SHP77 treated with DMSO at 0.1 percent for 48 hours (cell line): ENCODE measurements around the gene OST4.

ENCODE experiments used
- DNase-seq: peaks from one replicate; lab custom pipeline; 2025; lab: John Stamatoyannopoulos, UW

The OST4 gene

DNA sequence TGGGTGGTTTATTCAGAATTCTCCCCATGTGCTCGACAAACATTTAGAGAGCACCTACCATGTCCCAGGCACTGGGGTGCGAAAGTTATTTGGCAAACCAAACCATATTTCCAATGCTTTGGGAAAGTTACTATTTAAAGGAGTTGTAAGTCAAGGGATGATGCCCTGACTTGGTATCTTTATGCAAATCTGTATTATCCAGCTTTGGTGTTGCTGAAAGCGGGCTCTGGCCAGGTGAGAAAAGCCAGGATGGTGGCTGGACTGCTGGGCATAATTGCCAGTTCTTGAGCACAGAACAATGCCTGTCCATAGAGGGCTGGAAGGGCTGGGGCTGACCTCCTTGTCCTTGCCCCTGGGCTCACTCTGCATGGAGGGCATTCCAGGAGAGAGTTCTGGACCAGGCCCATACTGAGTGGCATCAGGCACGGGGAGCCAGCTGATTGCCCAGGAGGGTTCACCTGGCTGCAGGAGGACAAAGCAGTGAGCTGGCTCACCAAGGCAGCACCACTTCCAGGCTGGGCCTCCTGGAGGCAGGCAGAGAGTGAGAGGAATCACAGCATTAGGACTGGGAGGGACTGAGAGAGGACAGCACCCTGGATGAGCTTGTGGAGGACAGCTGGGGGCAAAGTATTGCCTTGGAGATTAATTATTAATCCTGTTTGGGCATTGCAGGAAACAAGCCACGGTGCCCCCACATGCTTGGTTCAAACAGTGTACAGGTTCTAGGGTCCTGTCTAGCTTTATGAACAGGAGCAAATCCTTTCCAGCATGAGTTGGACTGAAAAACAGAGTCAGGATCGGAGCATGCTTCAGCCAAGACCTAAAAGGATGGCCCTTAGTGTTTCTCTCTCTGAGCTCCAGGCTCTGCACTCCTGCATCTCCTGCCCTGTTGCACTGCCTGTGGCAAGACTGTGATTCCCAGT is 22.2 kb upstream of the OST4 start:
- DNase-seq, result no peak

- no peak for DNase-seq
Observed at GRCh38 chr2:27092696-27093429, 21.4 kb upstream of the OST4 start.

DNA sequence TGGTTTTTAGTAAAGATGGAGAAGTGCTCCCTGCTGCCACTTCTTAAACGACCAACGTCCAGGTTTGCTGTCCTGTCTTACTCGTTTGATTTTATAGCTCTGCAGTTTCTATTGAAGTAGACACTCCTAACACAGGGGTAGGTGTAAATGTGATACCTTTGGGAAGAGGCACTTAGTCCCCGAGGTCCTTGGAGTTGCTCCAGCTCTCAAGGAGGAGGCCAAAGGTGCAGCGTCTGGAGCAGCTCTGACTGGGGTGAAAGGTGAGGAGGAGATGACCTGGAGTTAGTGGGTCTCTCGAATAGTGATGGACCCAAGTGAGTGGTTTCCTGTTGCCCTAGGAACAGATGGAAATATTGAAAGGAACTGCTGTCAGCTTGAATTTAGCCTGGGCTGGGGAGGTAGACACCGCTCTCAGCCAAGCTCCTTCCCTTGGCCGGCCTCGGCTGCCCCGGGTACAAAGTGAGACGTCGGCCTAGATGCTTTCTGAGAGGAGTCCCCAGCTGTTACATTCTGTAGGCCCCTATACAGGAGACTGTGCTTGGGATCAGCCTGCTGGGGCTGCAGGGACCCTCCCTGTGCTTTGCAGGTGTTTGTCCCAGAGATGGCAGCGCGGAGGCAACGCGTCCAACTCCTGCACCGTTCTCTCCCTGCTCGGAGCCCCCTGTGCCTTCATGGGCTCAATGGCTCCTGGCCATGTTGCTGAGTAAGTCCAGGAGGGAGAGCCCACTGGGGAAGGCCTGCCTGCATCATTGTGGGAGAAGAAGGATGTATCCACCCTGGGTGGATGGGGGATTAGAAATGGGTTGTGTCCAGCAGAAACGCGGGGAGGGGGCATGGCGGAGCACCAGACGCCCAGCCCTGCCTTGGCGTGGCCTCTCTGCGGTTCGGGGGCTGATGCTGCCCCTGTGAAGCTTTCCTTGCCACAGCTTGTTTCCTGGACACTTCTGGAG is 20.6 kb upstream of the OST4 start:
- DNase-seq, result no peak

DNA sequence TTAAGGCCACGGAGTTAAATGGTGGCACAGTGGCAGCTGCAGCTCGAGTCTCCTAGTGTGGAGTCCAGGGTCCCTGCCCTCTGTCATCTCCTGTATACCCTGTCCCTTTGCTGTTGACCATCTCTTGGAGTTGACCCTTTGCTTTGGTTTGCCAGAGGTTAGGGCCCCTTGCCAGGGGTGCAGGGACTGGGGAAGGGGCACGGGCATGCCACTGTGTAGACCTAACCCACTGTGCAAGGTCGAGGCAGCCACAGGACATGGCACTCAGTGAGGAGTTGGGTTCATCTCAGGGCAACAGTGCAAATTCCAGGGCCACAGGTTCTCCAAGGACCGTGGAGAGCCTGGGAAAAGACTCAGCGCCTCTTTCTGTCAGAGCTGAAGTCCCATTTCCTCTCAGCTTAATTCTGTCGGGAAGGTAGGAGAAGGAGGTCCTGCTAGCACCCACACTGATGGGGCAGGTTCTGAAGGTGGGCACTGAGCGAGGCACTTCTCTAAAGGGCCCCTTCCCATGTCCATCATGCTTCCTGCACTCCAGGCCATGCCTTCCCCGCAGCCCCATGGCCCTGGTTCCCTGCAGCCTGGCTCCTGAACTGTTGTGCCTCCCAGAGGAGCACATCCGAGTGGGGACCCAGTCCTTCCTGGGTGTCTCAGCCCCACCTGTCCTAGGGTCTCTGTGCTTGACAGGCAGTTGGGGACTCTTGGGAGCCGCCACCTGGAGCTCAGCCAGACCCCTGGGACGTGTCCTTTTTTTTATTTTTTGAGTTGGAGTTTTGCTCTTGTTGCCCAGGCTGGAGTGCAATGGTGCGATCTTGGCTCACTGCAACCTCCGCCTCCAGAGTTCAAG is 17.9 kb upstream of the OST4 start:
- no peak for DNase-seq

- DNase-seq, result no peak
Observed at GRCh38 chr2:27088634-27089033, 17.2 kb upstream of the OST4 start.

DNA sequence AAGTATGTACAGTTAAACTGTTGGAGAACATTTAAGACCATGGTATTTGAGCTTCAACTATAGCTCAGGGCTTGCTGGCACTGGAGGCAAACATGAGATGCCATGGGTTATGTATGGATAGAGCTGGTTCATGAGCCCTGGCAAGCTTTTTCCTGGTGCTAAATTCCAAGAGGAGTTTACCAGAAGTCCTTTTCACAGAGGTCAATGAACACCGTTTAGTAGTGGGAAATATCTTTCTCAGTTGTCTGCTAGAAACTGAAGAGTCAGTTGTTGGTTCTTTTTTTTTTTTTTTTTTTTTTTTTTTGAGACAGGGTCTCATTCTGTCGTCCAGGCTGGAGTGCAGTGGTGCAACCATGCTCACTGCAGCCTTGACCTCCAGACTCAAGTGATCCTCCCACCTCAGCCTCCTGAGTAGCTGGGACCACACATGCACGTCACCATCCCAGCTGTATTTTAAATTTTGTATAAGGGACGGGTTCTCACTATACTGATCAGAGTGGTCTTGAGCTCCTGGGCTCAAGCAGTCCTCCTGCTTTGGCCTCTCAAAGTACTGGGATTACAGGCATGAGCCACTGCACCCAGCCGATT is 16.5 kb upstream of the OST4 start:
- DNase-seq, result no peak

GRCh38 chr2:27086724-27087593 is 15.5 kb upstream of the OST4 start, which contains the start of gene KHK:
TSS of gene KHK (plus strand) at chr2:27086772. CDS start at chr2:27087260, 488 bp downstream.
- no peak for DNase-seq

DNA sequence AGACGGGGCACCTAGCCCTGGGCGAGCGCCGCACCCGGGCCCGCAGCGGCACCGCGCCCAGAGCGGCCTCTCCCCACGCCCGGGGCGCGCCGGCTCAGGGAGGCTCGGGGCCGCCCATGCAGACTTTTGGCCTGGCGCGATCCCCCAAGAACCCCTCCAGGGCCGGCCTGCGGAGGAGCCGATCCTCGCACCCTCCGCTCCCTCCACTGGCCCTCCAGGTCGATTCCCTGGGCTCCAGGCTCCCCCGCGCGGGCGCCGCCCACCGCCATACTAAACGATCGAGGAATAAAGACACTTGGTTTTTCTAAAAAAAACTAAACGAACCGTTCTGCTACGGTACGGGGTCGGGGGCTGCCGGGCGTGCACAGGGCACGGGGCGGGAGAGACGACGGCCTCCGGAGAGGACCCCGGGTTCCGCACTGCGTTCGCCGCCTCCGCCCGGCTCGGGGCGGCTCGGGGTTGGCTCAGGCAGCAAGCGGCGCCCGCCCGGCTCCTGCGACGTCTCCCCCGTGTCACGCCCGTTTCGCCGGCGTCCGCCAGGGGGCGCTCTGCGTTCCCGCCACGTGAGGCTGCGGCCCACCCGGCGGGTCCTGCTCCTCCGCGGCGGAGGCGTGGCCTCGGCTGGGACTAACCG is 14.8 kb upstream of the OST4 start:
- DNase-seq, result peak; percentile 58

DNA sequence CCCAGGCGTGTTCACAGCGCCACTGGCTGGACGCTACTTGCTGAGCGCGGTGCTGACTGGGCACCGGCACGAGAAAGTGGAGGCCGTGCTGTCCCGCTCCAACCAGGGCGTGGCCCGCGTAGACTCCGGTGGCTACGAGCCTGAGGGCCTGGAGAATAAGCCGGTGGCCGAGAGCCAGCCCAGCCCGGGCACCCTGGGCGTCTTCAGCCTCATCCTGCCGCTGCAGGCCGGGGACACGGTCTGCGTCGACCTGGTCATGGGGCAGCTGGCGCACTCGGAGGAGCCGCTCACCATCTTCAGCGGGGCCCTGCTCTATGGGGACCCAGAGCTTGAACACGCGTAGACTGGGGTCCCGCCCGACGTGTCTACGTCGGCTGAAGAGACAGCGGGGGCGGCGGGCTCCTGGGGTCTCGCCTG is 14.2 kb upstream of the OST4 start:
- peak; percentile 34 for DNase-seq

GRCh38 chr2:27085062-27085672 is 13.7 kb upstream of the OST4 start:
- no peak for DNase-seq

- DNase-seq, result no peak
Observed at GRCh38 chr2:27084297-27085061, 13.0 kb upstream of the OST4 start.

- DNase-seq, result no peak
Observed at GRCh38 chr2:27083410-27084296, 12.2 kb upstream of the OST4 start.

- DNase-seq, result no peak
Observed at GRCh38 chr2:27082773-27083409, 11.4 kb upstream of the OST4 start.

GRCh38 chr2:27081984-27082772 is 10.7 kb upstream of the OST4 start:
- DNase-seq, result no peak

- no peak for DNase-seq
Observed at GRCh38 chr2:27080603-27080936, 9.1 kb upstream of the OST4 start.

DNA sequence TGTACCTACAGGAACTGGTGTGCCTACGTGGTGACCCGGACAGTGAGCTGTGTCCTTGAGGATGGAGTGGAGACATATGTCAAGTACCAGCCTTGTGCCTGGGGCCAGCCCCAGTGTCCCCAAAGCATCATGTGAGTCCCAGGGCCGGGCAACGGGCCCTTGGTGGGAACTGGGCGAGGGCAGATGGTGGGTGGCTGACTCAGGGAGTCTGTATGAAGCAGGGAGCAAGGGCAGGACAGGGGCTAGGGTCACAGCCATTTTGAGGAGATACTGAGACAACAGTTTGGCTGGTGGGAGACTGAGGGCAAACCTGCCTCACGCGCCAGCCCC is 8.7 kb upstream of the OST4 start:
- no peak for DNase-seq
